Liver (tissue), 3 donors: ENCODE data around the gene PET100.

Source experiments
- FOXA2 ChIP-seq: IDR thresholded peaks from 2 replicates; pipeline ENCODE4 v1.6.1; 2016; ENCODE audit warnings: antibody characterized with exemption
- SP1 ChIP-seq: IDR thresholded peaks from 2 replicates; pipeline ENCODE4 v1.6.1; 2018; ENCODE audit warnings: antibody characterized with exemption, mild to moderate bottlenecking
- TAF1 ChIP-seq: conservative IDR thresholded peaks from 2 replicates; pipeline ENCODE4 v1.6.1; 2016; ENCODE audit warnings: antibody characterized with exemption, mild to moderate bottlenecking
- TF ChIP-seq, protein P1 (sequence below): IDR thresholded peaks from 2 replicates; pipeline ENCODE4 v1.6.1; 2016; ENCODE audit warnings: antibody characterized with exemption
- TF ChIP-seq, protein P2 (sequence below): fragments of 150-350 bp; IDR thresholded peaks from 2 replicates; pipeline ENCODE4 v1.5.1; 2017; ENCODE audit warnings: improper control_type of control experiment, low read depth, low read length; ENCODE audit not compliant: missing input control
- TF ChIP-seq, protein P3 (sequence below): IDR thresholded peaks from 2 replicates; pipeline ENCODE4 v1.6.1; 2016; ENCODE audit warnings: antibody characterized with exemption
- donor health status: healthy.
- donor health status: healthy.

DNA sequence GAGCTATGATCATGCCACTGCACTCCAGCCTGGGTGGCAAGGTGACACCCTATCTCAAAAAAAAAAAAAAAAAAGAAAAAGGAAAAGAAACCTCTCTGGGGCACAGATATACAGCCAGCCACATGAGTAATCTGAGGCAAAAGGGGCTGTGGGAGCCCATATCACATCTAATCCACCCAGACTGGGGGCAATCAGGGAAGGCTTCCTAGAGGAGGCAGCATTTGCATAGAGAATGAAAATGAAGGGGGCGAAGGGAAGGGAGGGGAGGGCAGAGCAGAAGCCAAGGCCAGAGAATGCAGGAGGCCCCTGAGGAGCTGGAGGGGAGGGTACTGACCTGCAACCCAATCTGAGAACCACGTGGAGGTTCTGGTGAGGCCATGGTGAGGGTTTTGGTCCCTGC, 20.6 kb downstream of the PET100 start:
- TF ChIP-seq FOXA2 = no peak
- TF ChIP-seq, protein P1, sequence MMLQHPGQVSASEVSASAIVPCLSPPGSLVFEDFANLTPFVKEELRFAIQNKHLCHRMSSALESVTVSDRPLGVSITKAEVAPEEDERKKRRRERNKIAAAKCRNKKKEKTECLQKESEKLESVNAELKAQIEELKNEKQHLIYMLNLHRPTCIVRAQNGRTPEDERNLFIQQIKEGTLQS = no peak
- TF ChIP-seq, protein P2, sequence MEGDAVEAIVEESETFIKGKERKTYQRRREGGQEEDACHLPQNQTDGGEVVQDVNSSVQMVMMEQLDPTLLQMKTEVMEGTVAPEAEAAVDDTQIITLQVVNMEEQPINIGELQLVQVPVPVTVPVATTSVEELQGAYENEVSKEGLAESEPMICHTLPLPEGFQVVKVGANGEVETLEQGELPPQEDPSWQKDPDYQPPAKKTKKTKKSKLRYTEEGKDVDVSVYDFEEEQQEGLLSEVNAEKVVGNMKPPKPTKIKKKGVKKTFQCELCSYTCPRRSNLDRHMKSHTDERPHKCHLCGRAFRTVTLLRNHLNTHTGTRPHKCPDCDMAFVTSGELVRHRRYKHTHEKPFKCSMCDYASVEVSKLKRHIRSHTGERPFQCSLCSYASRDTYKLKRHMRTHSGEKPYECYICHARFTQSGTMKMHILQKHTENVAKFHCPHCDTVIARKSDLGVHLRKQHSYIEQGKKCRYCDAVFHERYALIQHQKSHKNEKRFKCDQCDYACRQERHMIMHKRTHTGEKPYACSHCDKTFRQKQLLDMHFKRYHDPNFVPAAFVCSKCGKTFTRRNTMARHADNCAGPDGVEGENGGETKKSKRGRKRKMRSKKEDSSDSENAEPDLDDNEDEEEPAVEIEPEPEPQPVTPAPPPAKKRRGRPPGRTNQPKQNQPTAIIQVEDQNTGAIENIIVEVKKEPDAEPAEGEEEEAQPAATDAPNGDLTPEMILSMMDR = no peak
- no peak for TF ChIP-seq SP1
- TF ChIP-seq, protein P3, sequence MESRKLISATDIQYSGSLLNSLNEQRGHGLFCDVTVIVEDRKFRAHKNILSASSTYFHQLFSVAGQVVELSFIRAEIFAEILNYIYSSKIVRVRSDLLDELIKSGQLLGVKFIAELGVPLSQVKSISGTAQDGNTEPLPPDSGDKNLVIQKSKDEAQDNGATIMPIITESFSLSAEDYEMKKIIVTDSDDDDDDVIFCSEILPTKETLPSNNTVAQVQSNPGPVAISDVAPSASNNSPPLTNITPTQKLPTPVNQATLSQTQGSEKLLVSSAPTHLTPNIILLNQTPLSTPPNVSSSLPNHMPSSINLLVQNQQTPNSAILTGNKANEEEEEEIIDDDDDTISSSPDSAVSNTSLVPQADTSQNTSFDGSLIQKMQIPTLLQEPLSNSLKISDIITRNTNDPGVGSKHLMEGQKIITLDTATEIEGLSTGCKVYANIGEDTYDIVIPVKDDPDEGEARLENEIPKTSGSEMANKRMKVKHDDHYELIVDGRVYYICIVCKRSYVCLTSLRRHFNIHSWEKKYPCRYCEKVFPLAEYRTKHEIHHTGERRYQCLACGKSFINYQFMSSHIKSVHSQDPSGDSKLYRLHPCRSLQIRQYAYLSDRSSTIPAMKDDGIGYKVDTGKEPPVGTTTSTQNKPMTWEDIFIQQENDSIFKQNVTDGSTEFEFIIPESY = no peak
- no peak for TF ChIP-seq TAF1
